K562 (cell line): ENCODE measurements around the gene FBXL4. TPM values are rescaled to one million over a fixed set of nuclear protein-coding genes. Genes with fewer than 3 reads are reported as not detected.
A peak's percentile ranks its signal among the peaks of the same experiment; 100 is the strongest.

ENCODE experiments used
- CXXC5 ChIP-seq: fragments of 250-450 bp; sonication (Bioruptor Pico); IDR thresholded peaks from 2 replicates; pipeline ENCODE4 v1.8.0; 2022; ENCODE audit warnings: inconsistent platforms, mild to moderate bottlenecking, moderate library complexity
- E2F3 ChIP-seq: fragments of 250-450 bp; sonication (Bioruptor Pico); IDR thresholded peaks from 2 replicates; pipeline ENCODE4 v1.4.0; 2020; ENCODE audit warnings: mild to moderate bottlenecking
- E2F5 ChIP-seq: sonication (generic); formaldehyde crosslinking; IDR thresholded peaks from 2 replicates; pipeline ENCODE4 v1.8.0; 2022; ENCODE audit warnings: mild to moderate bottlenecking, missing genetic modification reagents
- E2F6 ChIP-seq, 2 experiments: IDR thresholded peaks; 2 replicates each; pipeline ENCODE4 v1.6.1; 2011; ENCODE audit warnings: borderline replicate concordance in 1 of 2, control low read depth in 1 of 2, low read depth in 1 of 2, low read length in 1 of 2, mild to moderate bottlenecking in 1 of 2, mixed read lengths in 1 of 2, moderate library complexity in 1 of 2; ENCODE audit not compliant: insufficient read depth in 1 of 2, insufficient read length in 1 of 2, poor library complexity in 1 of 2, severe bottlenecking in 1 of 2; ENCODE audit errors: extremely low read depth in 1 of 2
- FOXJ2 ChIP-seq: fragments of 200-800 bp; sonication (Bioruptor generic); IDR thresholded peaks from 2 replicates; pipeline ENCODE4 v1.6.1; 2016; ENCODE audit warnings: missing genetic modification characterization, missing compliant biosample characterization
- HNRNPK ChIP-seq: fragments of 200-400 bp; formaldehyde crosslinking; IDR thresholded peaks from one replicate; pipeline ENCODE4 v1.6.1; 2018; ENCODE audit warnings: mild to moderate bottlenecking, low read depth, low read length; ENCODE audit not compliant: poor library complexity, severe bottlenecking
- KDM5B ChIP-seq: fragments of 200-600 bp; sonication (generic); IDR thresholded peaks from 2 replicates; pipeline ENCODE4 v1.6.1; 2012; ENCODE audit warnings: low read depth, mild to moderate bottlenecking, moderate library complexity, low read length, control low read depth, inconsistent platforms; ENCODE audit not compliant: insufficient replicate concordance
- KLF1 ChIP-seq: fragments of 450-650 bp; IDR thresholded peaks from 2 replicates; pipeline ENCODE4 v1.6.1; 2016; ENCODE audit warnings: missing genetic modification characterization, missing compliant biosample characterization
- LARP7 ChIP-seq: fragments of 450-650 bp; IDR thresholded peaks from 2 replicates; pipeline ENCODE4 v1.6.1; 2016
- SP2 ChIP-seq: IDR thresholded peaks from 2 replicates; pipeline ENCODE4 v1.6.1; 2011; ENCODE audit warnings: mild to moderate bottlenecking, low read depth, low read length, moderate library complexity; ENCODE audit not compliant: poor library complexity, severe bottlenecking; ENCODE audit errors: extremely low read depth
- STAT6 ChIP-seq: sonication (generic); formaldehyde crosslinking; IDR thresholded peaks from 2 replicates; pipeline ENCODE4 v1.8.1; 2023; ENCODE audit warnings: mild to moderate bottlenecking, missing genetic modification reagents
- TRIM28 ChIP-seq: fragments of 450-650 bp; IDR thresholded peaks from 2 replicates; pipeline ENCODE4 v1.6.1; 2017
- VEZF1 ChIP-seq: fragments of 200-800 bp; sonication (Bioruptor generic); IDR thresholded peaks from 2 replicates; pipeline ENCODE4 v1.6.1; 2017; ENCODE audit warnings: missing genetic modification characterization, missing compliant biosample characterization
- ZBED1 ChIP-seq: IDR thresholded peaks from 2 replicates; pipeline ENCODE4 v1.6.1; 2014
- ZHX1 ChIP-seq: fragments of 150-350 bp; conservative IDR thresholded peaks from 2 replicates; pipeline ENCODE4 v1.6.1; 2014; ENCODE audit warnings: low read length
- ZNF232 ChIP-seq: sonication (generic); formaldehyde crosslinking; IDR thresholded peaks from 2 replicates; pipeline ENCODE4 v1.8.0; 2022; ENCODE audit warnings: mild to moderate bottlenecking, missing genetic modification reagents
- ZNF316 ChIP-seq: fragments of 450-650 bp; IDR thresholded peaks from 2 replicates; pipeline ENCODE4 v1.6.1; 2016
- ZNF324 ChIP-seq: fragments of 250-450 bp; sonication (Bioruptor Pico); IDR thresholded peaks from 2 replicates; pipeline ENCODE4 v1.4.0; 2020; ENCODE audit warnings: mild to moderate bottlenecking
- polyA plus RNA-seq, 8 experiments: library from polyadenylated mRNA; depleted of rRNA in 4 of 8; stranded (reverse) in 5 of 8; unstranded in 3 of 8; fragments of >200 nt; fragmentation: Nextera tagmentation in 2 of 8; fragmentation: Illumina TruSeq in 1 of 8; extraction: Ambion mirVana in 2 of 8; extraction: Trizol in 1 of 8; gene quantifications; 2 replicates each; pipeline versions ENCODE4 v1.2.1 to v1.2.3, GENCODE V29; 2011 to 2014; ENCODE audit warnings: inconsistent platforms in 1 of 8, missing spikeins in 1 of 8
- total RNA-seq, 7 experiments: library from RNA; depleted of rRNA in 6 of 7; stranded (reverse); fragments of >200 nt in 6 of 7; fragmentation: Illumina TruSeq in 2 of 7; extraction: Trizol in 2 of 7; gene quantifications; 2 replicates each; pipeline versions ENCODE4 v1.2.1 to v1.2.3, GENCODE V29; 2011 to 2021; ENCODE audit warnings: low replicate concordance in 1 of 7

Gene FBXL4
- total and polyA plus RNA-seq, 9 of the 15 experiments (the other 6 are each of a cell fraction or from before 2014, with no cell fraction given), result 4.2 to 23.1 (median 7.7) TPM

GRCh38 chr6:98834060-98835031 lies 113.4 kb downstream of the FBXL4 start, which contains the start of gene POU3F2 (continued):
- TF ChIP-seq VEZF1 (CRISPR knock-in tag) (peak; percentile 93), E2F6 (IDR thresholded peaks at IDR 0.05; ENCODE audit: borderline replicate concordance in 1 of 2, extremely low read depth in 1 of 2, insufficient read depth in 1 of 2, insufficient read length in 1 of 2, low read depth in 1 of 2, low read length in 1 of 2, poor library complexity in 1 of 2, severe bottlenecking in 1 of 2) (peak; percentile 54 to 96), KLF1 (tag) (no peak), ZNF232 (CRISPR knock-in tag) (no peak), ZNF324 (CRISPR knock-in tag) (no peak), FOXJ2 (tag) (peak; percentile 39; the same call in 1 of the 2 replicates), CXXC5 (peak; percentile 52; the same call in 1 of the 2 replicates), SP2 (no peak), KDM5B (no peak), LARP7 (0 out of 2 replicates have a peak, but pooled peaks have one; percentile 35), STAT6 (no peak), ZHX1 (no peak), ZNF316 (no peak), E2F3 (CRISPR knock-in tag) (no peak), HNRNPK (no peak), E2F5 (CRISPR knock-in tag) (no peak), ZBED1 (no peak), TRIM28 (no peak)
